Measurements from ENCODE around the gene MAP3K10. TPM values are rescaled to one million over a fixed set of nuclear protein-coding genes. Genes with fewer than 3 reads are reported as not detected.

Gene MAP3K10
- total and polyA plus RNA-seq, 2 of the 13 experiments (the other 11 are each of a cell fraction or from before 2014, with no cell fraction given): 3.4 to 5.0 TPM

GRCh38 chr19:40247178-40247577 is 56.0 kb downstream of the MAP3K10 start:
- no peak overlapping the region for H3K4me3 ChIP-seq (replicated peaks in 1 of 3; ENCODE audit: insufficient read depth in 1 of 3, low read depth in 2 of 3, low read length in 3 of 3)
- no peak overlapping the region for H2AFZ ChIP-seq (ENCODE audit: low read length)
- no peak for FAIRE-seq
- POLR2A ChIA-PET: no interaction called here
- intact Hi-C loops (cut with micrococcal nuclease; ENCODE audit: unreplicated experiment) (no loop called here), in situ Hi-C loops (cut with HindIII; ENCODE audit: extremely low pct_ligation_motif_present, low pct_unique_long_range_greater_than_20kb) (loop anchor here (5.0 kb wide), 1 partner anchor 35 kb away; no protein-coding TSS in a partner anchor)
- H3K9ac ChIP-seq (ENCODE audit: insufficient read depth, low read depth, low read length): no peak overlapping the region
- CTCF ChIA-PET (ENCODE audit: low intra/inter-chr PET ratio, low total read pairs): no interaction called here
- 0 out of 2 replicates have a peak, but pooled peaks cover 5% of the 10 kb centered on the region for H4K20me1 ChIP-seq (ENCODE audit: insufficient read depth, low read length)
- no TSS peak for BruUV-seq (replicated peaks)
- no peaks in the 10 kb centered on the region for H3K27me3 ChIP-seq (ENCODE audit: control insufficient read depth in 1 of 2, insufficient read depth in 2 of 2, low read length in 2 of 2)
- H3K27ac ChIP-seq (ENCODE audit: extremely low read length, insufficient read depth, low read length): no peak overlapping the region
- H3K36me3 ChIP-seq (replicated peaks in 1 of 2; ENCODE audit: control insufficient read depth in 1 of 2, insufficient read depth in 2 of 2, low read length in 2 of 2): peaks cover 4 to 48% of the 10 kb centered on the region in 2 experiments; a peak in 4 of 5 replicates
- H3K4me2 ChIP-seq (ENCODE audit: low read depth, low read length): no peak overlapping the region
- H3K4me1 ChIP-seq (ENCODE audit: insufficient read depth, low read length): peaks cover 28% of the 10 kb centered on the region
- DNase-seq (ENCODE audit: low spot score): no peak
- WGBS (ENCODE audit: low lambda C conversion rate): 90% methylated on average over 2 of the region's 6 CpGs
- no peaks in the 10 kb centered on the region for H3K9me3 ChIP-seq (ENCODE audit: low read length)
- TF ChIP-seq CENPT (CRISPR knock-in tag; IDR thresholded peaks at IDR 0.05; ENCODE audit: low read depth) (no peak), ZNF816 (CRISPR knock-in tag; IDR thresholded peaks at IDR 0.05; ENCODE audit: borderline replicate concordance) (no peak), EEA1 (CRISPR knock-in tag; IDR thresholded peaks at IDR 0.05; ENCODE audit: borderline replicate concordance) (no peak), ZNF468 (CRISPR knock-in tag; IDR thresholded peaks at IDR 0.05) (no peak)
- peaks cover 18% of the 10 kb centered on the region for H3K79me2 ChIP-seq (ENCODE audit: insufficient read depth, low read length)
- no peak for ATAC-seq

- intact Hi-C loops (cut with micrococcal nuclease; ENCODE audit: unreplicated experiment): no loop called here
- BruUV-seq (replicated peaks): no TSS peak
- H2AFZ ChIP-seq (ENCODE audit: low read length): no peak overlapping the region
- POLR2A ChIA-PET: no interaction called here
- H3K27me3 ChIP-seq (ENCODE audit: control insufficient read depth in 1 of 2, insufficient read depth in 2 of 2, low read length in 2 of 2): no peaks in the 10 kb centered on the region
- ATAC-seq (no peak; the same call in 2 of the 3 replicates), DNase-seq (ENCODE audit: low spot score) (no peak), FAIRE-seq (no peak)
- no peak overlapping the region for H3K9ac ChIP-seq (ENCODE audit: insufficient read depth, low read depth, low read length)
- in situ Hi-C loops (cut with HindIII; ENCODE audit: extremely low pct_ligation_motif_present, low pct_unique_long_range_greater_than_20kb): loop anchor here (5.0 kb wide), 1 partner anchor 35 kb away; no protein-coding TSS in a partner anchor
- CTCF ChIA-PET (ENCODE audit: low intra/inter-chr PET ratio, low total read pairs): no interaction called here
- peaks cover 24% of the 10 kb centered on the region for H3K79me2 ChIP-seq (ENCODE audit: insufficient read depth, low read length)
- H3K36me3 ChIP-seq (replicated peaks in 1 of 2; ENCODE audit: control insufficient read depth in 1 of 2, insufficient read depth in 2 of 2, low read length in 2 of 2): peaks cover 4 to 51% of the 10 kb centered on the region in 2 experiments; a peak in 4 of 5 replicates
- H3K4me1 ChIP-seq (ENCODE audit: insufficient read depth, low read length): peaks cover 35% of the 10 kb centered on the region
- 91% methylated on average over 4 of the region's 12 CpGs for WGBS (ENCODE audit: low lambda C conversion rate)
- H4K20me1 ChIP-seq (ENCODE audit: insufficient read depth, low read length): 0 out of 2 replicates have a peak, but pooled peaks cover 8% of the 10 kb centered on the region
- H3K4me2 ChIP-seq (ENCODE audit: low read depth, low read length): no peak overlapping the region
- H3K4me3 ChIP-seq (replicated peaks in 1 of 3; ENCODE audit: insufficient read depth in 1 of 3, low read depth in 2 of 3, low read length in 3 of 3): no peak overlapping the region
- H3K27ac ChIP-seq (ENCODE audit: extremely low read length, insufficient read depth, low read length): no peak overlapping the region
- no peaks in the 10 kb centered on the region for H3K9me3 ChIP-seq (ENCODE audit: low read length)
- no peak for TF ChIP-seq ZNF572 (CRISPR knock-in tag; IDR thresholded peaks at IDR 0.05)
- TF ChIP-seq, protein P1, sequence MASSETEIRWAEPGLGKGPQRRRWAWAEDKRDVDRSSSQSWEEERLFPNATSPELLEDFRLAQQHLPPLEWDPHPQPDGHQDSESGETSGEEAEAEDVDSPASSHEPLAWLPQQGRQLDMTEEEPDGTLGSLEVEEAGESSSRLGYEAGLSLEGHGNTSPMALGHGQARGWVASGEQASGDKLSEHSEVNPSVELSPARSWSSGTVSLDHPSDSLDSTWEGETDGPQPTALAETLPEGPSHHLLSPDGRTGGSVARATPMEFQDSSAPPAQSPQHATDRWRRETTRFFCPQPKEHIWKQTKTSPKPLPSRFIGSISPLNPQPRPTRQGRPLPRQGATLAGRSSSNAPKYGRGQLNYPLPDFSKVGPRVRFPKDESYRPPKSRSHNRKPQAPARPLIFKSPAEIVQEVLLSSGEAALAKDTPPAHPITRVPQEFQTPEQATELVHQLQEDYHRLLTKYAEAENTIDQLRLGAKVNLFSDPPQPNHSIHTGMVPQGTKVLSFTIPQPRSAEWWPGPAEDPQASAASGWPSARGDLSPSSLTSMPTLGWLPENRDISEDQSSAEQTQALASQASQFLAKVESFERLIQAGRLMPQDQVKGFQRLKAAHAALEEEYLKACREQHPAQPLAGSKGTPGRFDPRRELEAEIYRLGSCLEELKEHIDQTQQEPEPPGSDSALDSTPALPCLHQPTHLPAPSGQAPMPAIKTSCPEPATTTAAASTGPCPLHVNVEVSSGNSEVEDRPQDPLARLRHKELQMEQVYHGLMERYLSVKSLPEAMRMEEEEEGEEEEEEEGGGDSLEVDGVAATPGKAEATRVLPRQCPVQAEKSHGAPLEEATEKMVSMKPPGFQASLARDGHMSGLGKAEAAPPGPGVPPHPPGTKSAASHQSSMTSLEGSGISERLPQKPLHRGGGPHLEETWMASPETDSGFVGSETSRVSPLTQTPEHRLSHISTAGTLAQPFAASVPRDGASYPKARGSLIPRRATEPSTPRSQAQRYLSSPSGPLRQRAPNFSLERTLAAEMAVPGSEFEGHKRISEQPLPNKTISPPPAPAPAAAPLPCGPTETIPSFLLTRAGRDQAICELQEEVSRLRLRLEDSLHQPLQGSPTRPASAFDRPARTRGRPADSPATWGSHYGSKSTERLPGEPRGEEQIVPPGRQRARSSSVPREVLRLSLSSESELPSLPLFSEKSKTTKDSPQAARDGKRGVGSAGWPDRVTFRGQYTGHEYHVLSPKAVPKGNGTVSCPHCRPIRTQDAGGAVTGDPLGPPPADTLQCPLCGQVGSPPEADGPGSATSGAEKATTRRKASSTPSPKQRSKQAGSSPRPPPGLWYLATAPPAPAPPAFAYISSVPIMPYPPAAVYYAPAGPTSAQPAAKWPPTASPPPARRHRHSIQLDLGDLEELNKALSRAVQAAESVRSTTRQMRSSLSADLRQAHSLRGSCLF (CRISPR knock-in tag; IDR thresholded peaks at IDR 0.05; ENCODE audit: borderline replicate concordance): no peak
- TF ChIP-seq SKIL (CRISPR knock-in tag; IDR thresholded peaks at IDR 0.05; ENCODE audit: borderline replicate concordance): no peak
- TF ChIP-seq MIER3 (CRISPR knock-in tag; IDR thresholded peaks at IDR 0.05; ENCODE audit: borderline replicate concordance): no peak
Measured at GRCh38 chr19:40247735-40248262, 56.6 kb downstream of the MAP3K10 start.

All from HepG2 (cell line).